Stimulated activated CD8-positive, alpha-beta memory T cell treated with anti-CD3 and anti-CD28 coated beads, Interleukin-12 subunit alpha, Interleukin-12 subunit beta, amount 100 ng/mL, for 24 hours (primary cell): ENCODE data around the gene VPS13D.

Experiments
- DNase-seq: peaks from one replicate; pipeline ENCODE4 v3.0.0-alpha.2; 2020; ENCODE audit errors: extremely low read depth

VPS13D gene

GRCh38 chr1:12539705-12540579 lies 310.1 kb downstream of the VPS13D start:
- no peak for DNase-seq

GRCh38 chr1:12540580-12541273 lies 310.9 kb downstream of the VPS13D start:
- DNase-seq = no peak

- no peak for DNase-seq
Measured at GRCh38 chr1:12541274-12542137, 311.7 kb downstream of the VPS13D start.

GRCh38 chr1:12542138-12542465 lies 312.3 kb downstream of the VPS13D start:
- DNase-seq = no peak

GRCh38 chr1:12542616-12543592 lies 313.1 kb downstream of the VPS13D start:
- no peak for DNase-seq

- DNase-seq = no peak
Measured at GRCh38 chr1:12543740-12544154, 313.9 kb downstream of the VPS13D start.

- no peak for DNase-seq
Measured at GRCh38 chr1:12544357-12544756, 314.5 kb downstream of the VPS13D start.

GRCh38 chr1:12544992-12545391 lies 315.2 kb downstream of the VPS13D start:
- no peak for DNase-seq

- no peak for DNase-seq
Measured at GRCh38 chr1:12546771-12547585, 317.1 kb downstream of the VPS13D start.

GRCh38 chr1:12547586-12548225 lies 317.9 kb downstream of the VPS13D start:
- no peak for DNase-seq

- DNase-seq = no peak
Measured at GRCh38 chr1:12548279-12548972, 318.6 kb downstream of the VPS13D start.

GRCh38 chr1:12548973-12549459 lies 319.2 kb downstream of the VPS13D start:
- DNase-seq = no peak

GRCh38 chr1:12549460-12550349 lies 319.9 kb downstream of the VPS13D start:
- no peak for DNase-seq

GRCh38 chr1:12551584-12551983 lies 321.8 kb downstream of the VPS13D start:
- no peak for DNase-seq

GRCh38 chr1:12552111-12552888 lies 322.5 kb downstream of the VPS13D start:
- no peak for DNase-seq

GRCh38 chr1:12552951-12553921 lies 323.4 kb downstream of the VPS13D start:
- DNase-seq = no peak
